Colonic mucosa (tissue), 4 donors: ENCODE data around the gene FLNC. TPM values are rescaled to one million over a fixed set of nuclear protein-coding genes. Genes with fewer than 3 reads are reported as not detected.

Source experiments
- DNase-seq: peaks from one replicate; pipeline ENCODE4 v3.0.0-alpha.2; 2020
- H3K27ac ChIP-seq: fragments of 200-600 bp; one replicate; pipeline ENCODE4 v1.8.0; 2021
- H3K27me3 ChIP-seq: fragments of 200-600 bp; one replicate; pipeline ENCODE4 v1.8.0; 2021
- H3K36me3 ChIP-seq: fragments of 200-600 bp; one replicate; pipeline ENCODE4 v1.8.0; 2021
- H3K4me1 ChIP-seq: fragments of 200-600 bp; one replicate; pipeline ENCODE4 v1.8.0; 2021; ENCODE audit warnings: mild to moderate bottlenecking
- H3K4me3 ChIP-seq: fragments of 200-600 bp; one replicate; pipeline ENCODE4 v1.8.0; 2021
- H3K9ac ChIP-seq, 2 donors: one replicate each; pipeline ENCODE4 v1.7.0; 2013; ENCODE audit warnings: control low read depth in 2 of 2, low read depth in 2 of 2, low read length in 2 of 2
- H3K9me3 ChIP-seq: fragments of 200-600 bp; one replicate; pipeline ENCODE4 v1.8.0; 2021
- intact Hi-C: fragments of 100-400 bp; cut with DNase I; formaldehyde crosslinking; loops from one replicate; pipeline ENCODE4 v1.14.1; 2022
- total RNA-seq, 2 donors: library from RNA; stranded (reverse); fragmentation: NEBNext Ultra II Directional in 1 of 2; extraction: Animal tissue kit (Norgen Biotek cat#: 25700) in 1 of 2; gene quantifications; one replicate each; pipeline ENCODE4 v1.2.1, GENCODE V29; 2021
- TF ChIP-seq, protein P1 (sequence below): fragments of 200-600 bp; IDR thresholded peaks from one replicate; pipeline ENCODE4 v1.8.0; 2022; ENCODE audit warnings: antibody characterized with exemption, mild to moderate bottlenecking
- donor health status: healthy.
- donor health status: DM: no; HTN: no; CAD: no.
- donor health status: DM: no; HTN: no; CAD: no.

Gene FLNC
- total RNA-seq, 2 donors from 2014 or later: 4.5 to 88.6 TPM

GRCh38 chr7:128876978-128877755 is 47.0 kb downstream of the FLNC start:
- no peaks in the 10 kb centered on the region for H3K9me3 ChIP-seq
- TF ChIP-seq, protein P1, sequence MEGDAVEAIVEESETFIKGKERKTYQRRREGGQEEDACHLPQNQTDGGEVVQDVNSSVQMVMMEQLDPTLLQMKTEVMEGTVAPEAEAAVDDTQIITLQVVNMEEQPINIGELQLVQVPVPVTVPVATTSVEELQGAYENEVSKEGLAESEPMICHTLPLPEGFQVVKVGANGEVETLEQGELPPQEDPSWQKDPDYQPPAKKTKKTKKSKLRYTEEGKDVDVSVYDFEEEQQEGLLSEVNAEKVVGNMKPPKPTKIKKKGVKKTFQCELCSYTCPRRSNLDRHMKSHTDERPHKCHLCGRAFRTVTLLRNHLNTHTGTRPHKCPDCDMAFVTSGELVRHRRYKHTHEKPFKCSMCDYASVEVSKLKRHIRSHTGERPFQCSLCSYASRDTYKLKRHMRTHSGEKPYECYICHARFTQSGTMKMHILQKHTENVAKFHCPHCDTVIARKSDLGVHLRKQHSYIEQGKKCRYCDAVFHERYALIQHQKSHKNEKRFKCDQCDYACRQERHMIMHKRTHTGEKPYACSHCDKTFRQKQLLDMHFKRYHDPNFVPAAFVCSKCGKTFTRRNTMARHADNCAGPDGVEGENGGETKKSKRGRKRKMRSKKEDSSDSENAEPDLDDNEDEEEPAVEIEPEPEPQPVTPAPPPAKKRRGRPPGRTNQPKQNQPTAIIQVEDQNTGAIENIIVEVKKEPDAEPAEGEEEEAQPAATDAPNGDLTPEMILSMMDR: no peak
- no peak overlapping the region for H3K4me3 ChIP-seq
- H3K4me1 ChIP-seq: no peaks in the 10 kb centered on the region
- no peak overlapping the region for H3K27ac ChIP-seq
- peak overlapping the region in 1 of 2 donors; percentile 5 for H3K9ac ChIP-seq
- DNase-seq: no peak
- no peaks in the 10 kb centered on the region for H3K36me3 ChIP-seq
- H3K27me3 ChIP-seq: no peaks in the 10 kb centered on the region
- intact Hi-C loops: no loop called here

GRCh38 chr7:128877756-128878120 is 47.5 kb downstream of the FLNC start:
- Histone ChIP-seq H3K4me1 (no peaks in the 10 kb centered on the region), H3K27me3 (no peaks in the 10 kb centered on the region), H3K4me3 (no peak overlapping the region), H3K27ac (no peak overlapping the region), H3K9ac (no peak overlapping the region), H3K9me3 (no peaks in the 10 kb centered on the region), H3K36me3 (no peaks in the 10 kb centered on the region)
- TF ChIP-seq, protein P1: no peak
- no peak for DNase-seq
- intact Hi-C loops: no loop called here

DNA sequence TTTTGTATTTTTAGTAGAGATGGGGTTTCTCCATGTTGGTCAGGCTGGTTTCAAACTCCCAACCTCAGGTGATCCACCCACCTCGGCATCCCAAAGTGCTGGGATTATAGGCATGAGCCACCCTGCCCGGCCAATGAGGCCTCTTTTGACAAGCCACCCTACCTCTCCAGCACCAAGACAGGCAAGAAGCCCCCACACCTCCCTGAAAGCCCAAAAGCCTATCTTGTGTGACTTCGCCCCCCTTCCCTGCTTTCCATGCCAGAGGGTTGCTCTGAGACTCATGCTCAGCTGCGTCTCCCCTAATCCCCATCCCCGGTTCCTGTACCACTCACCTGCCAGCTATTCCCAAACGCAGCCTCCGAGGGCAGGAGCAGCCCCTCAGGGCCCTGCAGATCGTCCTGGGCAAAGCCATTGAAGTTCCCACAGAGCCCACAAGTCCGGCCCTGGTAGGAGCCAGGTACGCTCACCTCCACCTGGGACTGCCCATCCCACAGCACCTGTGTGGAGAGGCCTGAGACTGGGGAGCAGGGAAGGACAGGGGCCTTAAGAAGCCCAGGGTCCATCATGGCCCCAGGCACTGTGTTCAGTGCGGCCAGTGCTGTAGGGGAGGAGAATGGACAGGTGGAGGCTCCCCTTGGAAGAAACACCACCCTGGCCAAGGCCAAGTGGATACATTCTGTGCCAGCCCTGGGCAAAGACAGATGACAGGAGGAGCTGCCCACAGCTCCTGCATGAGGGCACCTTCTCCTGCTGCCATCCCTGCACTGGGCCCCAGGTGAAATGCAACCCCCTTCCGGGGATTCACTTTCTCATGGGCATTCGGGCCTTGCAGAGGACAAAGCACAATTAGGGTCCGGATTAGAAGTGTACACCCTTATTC is 48.3 kb downstream of the FLNC start:
- no peaks in the 10 kb centered on the region for H3K36me3 ChIP-seq
- intact Hi-C loops: no loop called here
- TF ChIP-seq, protein P1: no peak
- no peak overlapping the region for H3K9ac ChIP-seq
- no peak for DNase-seq
- no peaks in the 10 kb centered on the region for H3K4me1 ChIP-seq
- H3K4me3 ChIP-seq: no peak overlapping the region
- no peaks in the 10 kb centered on the region for H3K27me3 ChIP-seq
- H3K27ac ChIP-seq: no peak overlapping the region
- no peaks in the 10 kb centered on the region for H3K9me3 ChIP-seq

DNA sequence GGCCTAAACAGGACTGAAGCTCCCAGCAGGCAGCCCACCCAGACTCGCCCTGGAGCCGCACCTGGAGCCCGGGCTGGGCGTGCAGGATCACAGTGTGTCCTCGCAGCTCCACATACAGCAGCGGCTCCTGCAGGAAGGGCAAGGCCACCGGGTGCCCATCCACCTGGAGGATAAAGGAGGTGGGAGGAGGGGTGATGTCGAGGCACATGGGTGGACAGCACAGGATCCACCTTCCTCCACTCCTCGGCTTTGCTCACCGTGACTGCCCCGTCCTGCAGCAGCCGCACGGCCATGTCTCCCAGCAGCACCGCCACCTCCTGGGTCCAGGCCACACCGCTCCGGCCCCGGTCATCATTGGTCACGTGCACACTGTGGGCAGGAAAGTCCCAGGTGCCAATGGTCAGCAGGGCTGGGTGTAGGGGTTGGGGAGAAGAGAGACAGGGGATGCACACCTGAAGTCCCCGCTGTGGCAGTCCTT is 49.3 kb downstream of the FLNC start:
- Histone ChIP-seq H3K4me1 (no peaks in the 10 kb centered on the region), H3K36me3 (no peaks in the 10 kb centered on the region), H3K9me3 (no peaks in the 10 kb centered on the region), H3K9ac (no peak overlapping the region), H3K4me3 (no peak overlapping the region), H3K27me3 (no peaks in the 10 kb centered on the region), H3K27ac (no peak overlapping the region)
- TF ChIP-seq, protein P1: no peak
- DNase-seq: no peak
- intact Hi-C loops: no loop called here

DNA sequence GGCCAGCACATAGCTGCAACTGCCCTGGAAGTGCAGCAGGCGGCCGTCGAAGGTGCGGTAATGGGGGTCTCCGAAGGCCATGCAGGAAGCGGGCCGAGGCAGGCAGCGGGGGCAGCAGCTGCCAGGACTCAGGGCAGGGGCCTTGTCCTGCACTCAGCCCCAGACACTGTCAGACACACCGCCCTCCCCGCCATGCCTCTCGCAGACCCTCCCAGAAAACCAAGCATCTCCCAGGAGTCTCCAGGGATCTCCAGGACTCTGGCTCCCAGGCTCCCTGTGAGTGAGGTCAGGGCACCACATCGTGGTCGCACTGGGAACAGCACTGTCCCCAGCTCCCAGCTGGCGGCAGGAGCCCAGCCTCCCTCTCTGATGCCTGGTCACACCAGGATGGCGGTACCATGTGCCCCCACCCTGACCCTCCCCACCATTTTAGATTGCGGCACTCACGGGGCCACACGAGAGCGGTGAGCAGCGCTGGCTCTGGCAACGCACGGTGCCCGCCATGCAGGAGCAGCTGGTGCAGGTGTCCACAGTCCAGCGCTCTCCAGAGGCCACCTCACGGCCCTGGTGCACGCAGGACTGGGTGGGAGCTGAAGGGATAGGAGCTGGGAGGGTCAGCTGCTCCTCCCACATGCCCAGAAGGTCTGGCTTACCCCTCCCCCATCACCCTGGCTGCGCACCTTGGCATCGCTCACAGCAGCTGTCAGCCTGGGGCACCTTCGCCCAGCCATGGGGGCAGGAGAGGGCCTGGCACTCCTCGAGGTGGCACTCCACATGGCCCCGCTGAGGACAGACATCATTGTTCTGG is 49.9 kb downstream of the FLNC start:
- H3K27me3 ChIP-seq: no peaks in the 10 kb centered on the region
- no peaks in the 10 kb centered on the region for H3K4me1 ChIP-seq
- intact Hi-C loops: loop anchor here (10.0 kb wide), 1 partner anchor 275 kb away; no protein-coding TSS in a partner anchor
- H3K4me3 ChIP-seq: no peak overlapping the region
- no peaks in the 10 kb centered on the region for H3K36me3 ChIP-seq
- H3K9me3 ChIP-seq: no peaks in the 10 kb centered on the region
- H3K27ac ChIP-seq: no peak overlapping the region
- peak; percentile 67 for DNase-seq
- TF ChIP-seq, protein P1: peak; percentile 79
- H3K9ac ChIP-seq: no peak overlapping the region
